ENCODE measurements around the gene TRMT13. TPM values are rescaled to one million over a fixed set of nuclear protein-coding genes. Genes with fewer than 3 reads are reported as not detected.

The TRMT13 gene
- total RNA-seq: 17.3 and 19.9 TPM in 2 replicates

- DNase-seq (ENCODE audit: low read depth): peak; percentile 94
- TF ChIP-seq CTCF (IDR thresholded peaks at IDR 0.05; ENCODE audit: insufficient read depth, low read length, poor library complexity, severe bottlenecking): no peak
- peaks cover 1% of the 10 kb centered on the region for H3K36me3 ChIP-seq (ENCODE audit: control insufficient read depth, insufficient read depth, low read length)
- no peaks in the 10 kb centered on the region for H3K27me3 ChIP-seq (ENCODE audit: control insufficient read depth, insufficient read depth, low read length)
- peak within 1 kb of the TSS; percentile 78 for H3K4me3 ChIP-seq (ENCODE audit: low read depth, low read length)
Observed at GRCh38 chr1:100132566-100133477, at the start of gene TRMT13, which contains the start of gene SASS6. Gene TRMT13, plus strand, starts transcription at chr1:100133163. Its CDS starts 6 bp downstream, at chr1:100133169. Gene SASS6, minus strand, starts transcription at chr1:100132930. Its CDS starts 116 bp downstream, at chr1:100132814.

- DNase-seq (ENCODE audit: low read depth): no peak
- TF ChIP-seq CTCF (IDR thresholded peaks at IDR 0.05; ENCODE audit: insufficient read depth, low read length, poor library complexity, severe bottlenecking): no peak
- Histone ChIP-seq H3K27me3 (ENCODE audit: control insufficient read depth, insufficient read depth, low read length) (no peaks in the 10 kb centered on the region), H3K4me3 (ENCODE audit: low read depth, low read length) (no peak overlapping the region), H3K36me3 (ENCODE audit: control insufficient read depth, insufficient read depth, low read length) (peaks cover 1% of the 10 kb centered on the region)
Observed at GRCh38 chr1:100087396-100087795, 45.6 kb upstream of the TRMT13 start.

- Histone ChIP-seq H3K4me3 (ENCODE audit: low read depth, low read length) (no peak overlapping the region), H3K27me3 (ENCODE audit: control insufficient read depth, insufficient read depth, low read length) (no peaks in the 10 kb centered on the region), H3K36me3 (ENCODE audit: control insufficient read depth, insufficient read depth, low read length) (peaks cover 1% of the 10 kb centered on the region)
- TF ChIP-seq CTCF (IDR thresholded peaks at IDR 0.05; ENCODE audit: insufficient read depth, low read length, poor library complexity, severe bottlenecking): no peak
- DNase-seq (ENCODE audit: low read depth): no peak
Observed at GRCh38 chr1:100089082-100089481, 43.9 kb upstream of the TRMT13 start.

GRCh38 chr1:100090471-100090870 is 42.5 kb upstream of the TRMT13 start:
- TF ChIP-seq CTCF (IDR thresholded peaks at IDR 0.05; ENCODE audit: insufficient read depth, low read length, poor library complexity, severe bottlenecking): no peak
- Histone ChIP-seq H3K36me3 (ENCODE audit: control insufficient read depth, insufficient read depth, low read length) (peaks cover 1% of the 10 kb centered on the region), H3K27me3 (ENCODE audit: control insufficient read depth, insufficient read depth, low read length) (no peaks in the 10 kb centered on the region), H3K4me3 (ENCODE audit: low read depth, low read length) (no peak overlapping the region)
- DNase-seq (ENCODE audit: low read depth): no peak

- DNase-seq (ENCODE audit: low read depth): no peak
- TF ChIP-seq CTCF (IDR thresholded peaks at IDR 0.05; ENCODE audit: insufficient read depth, low read length, poor library complexity, severe bottlenecking): no peak
- H3K27me3 ChIP-seq (ENCODE audit: control insufficient read depth, insufficient read depth, low read length): no peaks in the 10 kb centered on the region
- no peak overlapping the region for H3K4me3 ChIP-seq (ENCODE audit: low read depth, low read length)
- no peaks in the 10 kb centered on the region for H3K36me3 ChIP-seq (ENCODE audit: control insufficient read depth, insufficient read depth, low read length)
Observed at GRCh38 chr1:100100202-100100601, 32.8 kb upstream of the TRMT13 start.
